ENCODE measurements around the gene AKAP8. TPM values are rescaled to one million over a fixed set of nuclear protein-coding genes. Genes with fewer than 3 reads are reported as not detected.

AKAP8 gene
- total RNA-seq (2014; rRNA removed; shearing (Covaris generic); ENCODE audit: low replicate concordance) = 29.6 and 30.2 TPM in 2 replicates

DNA sequence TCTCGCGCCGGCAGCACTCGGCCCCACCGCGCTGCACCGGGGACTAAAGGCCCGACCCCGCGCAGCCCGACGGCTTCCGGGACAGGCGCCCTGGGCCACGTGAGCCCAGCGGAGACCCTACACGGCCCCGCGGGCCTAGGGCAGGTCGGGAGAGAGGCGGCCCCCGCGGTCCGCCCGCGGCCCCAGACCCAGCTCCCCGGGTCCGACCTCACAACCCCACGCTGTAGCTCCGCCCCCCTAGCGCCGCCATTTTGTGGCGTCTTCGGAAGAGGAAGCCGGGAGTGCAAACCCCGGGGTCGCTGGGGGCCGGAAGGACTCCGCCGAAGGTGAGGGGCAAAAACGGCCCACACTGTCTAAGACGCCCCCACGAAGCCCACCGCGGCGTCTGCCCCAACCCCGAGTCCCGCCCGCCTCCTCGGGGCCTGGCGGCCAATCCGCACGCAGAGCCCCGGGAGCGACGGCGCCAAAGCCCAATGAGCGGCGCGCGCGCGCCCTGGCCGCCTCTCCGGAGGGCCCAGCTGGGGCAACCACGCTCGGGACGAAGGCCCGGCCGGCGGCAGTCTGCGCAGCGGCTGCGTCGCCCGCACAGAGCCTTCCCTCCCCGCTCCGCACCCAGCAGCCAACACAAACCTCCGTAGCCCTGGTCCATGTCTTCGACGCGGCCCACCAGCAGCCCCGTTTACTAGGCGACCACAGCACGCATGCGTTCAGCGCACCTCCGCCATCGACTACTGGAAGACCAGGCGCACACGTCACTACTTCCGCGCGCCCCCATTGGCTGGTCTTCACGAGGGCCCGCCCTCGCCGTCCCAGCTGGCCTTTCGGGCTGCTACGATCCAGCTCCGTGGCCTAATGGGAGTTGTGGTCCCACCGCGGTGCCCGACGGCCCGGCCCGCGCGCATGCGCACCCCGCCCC lies at the start of gene AKAP8:
Gene AKAP8, minus strand, starts transcription at position 705 of the 916 bp plus-strand sequence. Its CDS starts 56 bp downstream, at position 649.
- DNase-seq = peak; percentile 99
- no peaks in the 10 kb centered on the region for H3K27me3 ChIP-seq
- peak within 1 kb of the TSS; percentile 99 for H3K4me3 ChIP-seq
- H3K36me3 ChIP-seq = peaks cover 53% of the 10 kb centered on the region
- H3K9me3 ChIP-seq = no peaks in the 10 kb centered on the region

DNA sequence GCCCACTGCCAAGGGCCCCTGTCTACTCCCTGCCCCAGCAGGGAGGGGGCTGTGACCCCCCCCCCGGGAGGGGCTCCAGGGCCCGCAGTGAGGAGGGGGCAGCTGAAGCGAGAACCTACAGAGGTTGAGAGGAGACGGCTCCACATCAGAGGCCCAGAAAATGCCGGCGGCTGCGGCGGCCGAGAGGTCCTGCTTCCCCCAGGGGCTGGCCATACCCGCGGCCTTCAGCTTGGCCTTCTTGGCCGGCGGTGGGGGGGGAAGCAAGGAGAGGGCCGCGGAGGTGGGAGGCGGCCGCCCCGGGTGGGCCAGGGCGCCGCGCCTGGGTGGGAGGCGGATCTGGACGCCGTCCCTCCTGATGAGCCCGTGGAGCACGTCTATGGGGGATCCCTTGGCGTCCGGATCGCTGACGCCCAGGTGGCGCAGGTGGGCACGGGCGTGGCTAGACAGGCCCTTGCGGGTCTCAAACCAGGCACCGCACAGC lies 48.4 kb upstream of the AKAP8 start:
- H3K4me3 ChIP-seq = no peak overlapping the region
- no peaks in the 10 kb centered on the region for H3K27me3 ChIP-seq
- DNase-seq = no peak
- peaks cover 86% of the 10 kb centered on the region for H3K36me3 ChIP-seq
- H3K9me3 ChIP-seq = peaks cover 10% of the 10 kb centered on the region

DNA sequence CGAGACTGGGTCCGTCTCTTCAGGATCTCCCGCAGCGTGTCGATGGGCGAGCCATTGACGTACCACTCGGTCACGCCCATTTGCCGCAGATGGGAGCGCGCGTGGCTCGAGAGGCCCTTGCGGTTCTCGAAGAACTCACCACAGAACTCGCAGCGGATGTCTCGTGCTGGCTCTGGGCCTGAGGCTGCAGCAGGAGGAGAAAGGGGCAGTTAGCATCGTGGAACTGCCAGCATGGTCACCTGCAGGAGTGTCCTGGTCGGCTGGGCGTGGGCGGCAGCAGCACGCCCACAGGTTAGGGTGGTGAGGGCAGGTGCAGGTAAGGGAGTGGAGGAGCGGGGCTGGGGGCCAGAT lies 47.7 kb upstream of the AKAP8 start:
- Histone ChIP-seq H3K27me3 (no peaks in the 10 kb centered on the region), H3K36me3 (peaks cover 93% of the 10 kb centered on the region), H3K4me3 (no peak overlapping the region), H3K9me3 (peaks cover 10% of the 10 kb centered on the region)
- no peak for DNase-seq

DNA sequence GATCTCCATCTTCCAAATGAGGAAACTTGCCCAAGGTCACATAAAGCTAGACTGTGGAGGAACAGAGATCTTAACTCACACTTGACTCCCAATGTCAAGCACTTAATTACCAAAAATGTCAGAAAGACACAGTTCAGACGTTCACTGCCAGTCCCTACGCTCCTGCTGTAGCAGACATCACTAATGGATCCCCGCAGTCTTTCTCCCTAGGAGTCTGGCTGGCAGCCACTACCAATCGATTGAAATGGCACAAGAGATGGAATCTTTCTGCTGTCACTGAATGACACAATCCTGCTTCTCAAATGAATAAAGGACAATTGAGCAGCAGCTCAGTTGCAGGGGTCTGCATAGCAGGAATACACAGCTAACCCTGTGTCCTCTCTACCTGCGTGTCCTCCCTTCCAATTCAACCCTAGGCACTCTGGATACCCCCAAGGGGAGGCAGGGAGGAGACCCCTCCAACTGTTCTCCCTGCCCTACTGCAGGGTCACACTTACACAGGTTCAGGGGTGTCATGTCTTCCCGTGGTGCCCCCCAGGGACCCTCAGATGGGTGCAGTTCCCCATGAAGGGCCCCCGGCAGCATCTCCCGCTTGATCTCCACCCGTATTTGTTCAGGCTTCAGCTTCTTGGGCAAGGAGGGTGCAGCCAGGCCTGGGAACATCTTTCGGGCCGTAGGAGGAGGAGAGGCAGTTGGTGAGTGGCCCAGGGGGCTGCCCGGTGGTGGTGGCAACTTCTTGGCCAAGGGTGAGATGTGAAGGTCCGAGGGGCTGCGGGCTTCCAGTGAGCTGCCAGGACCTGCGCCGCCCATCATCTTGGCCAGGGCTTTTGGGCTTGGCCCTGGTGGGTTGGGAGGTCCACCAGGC lies 47.1 kb upstream of the AKAP8 start:
- Histone ChIP-seq H3K9me3 (peaks cover 10% of the 10 kb centered on the region), H3K36me3 (peaks cover 90% of the 10 kb centered on the region), H3K27me3 (no peaks in the 10 kb centered on the region), H3K4me3 (no peak overlapping the region)
- no peak for DNase-seq

DNA sequence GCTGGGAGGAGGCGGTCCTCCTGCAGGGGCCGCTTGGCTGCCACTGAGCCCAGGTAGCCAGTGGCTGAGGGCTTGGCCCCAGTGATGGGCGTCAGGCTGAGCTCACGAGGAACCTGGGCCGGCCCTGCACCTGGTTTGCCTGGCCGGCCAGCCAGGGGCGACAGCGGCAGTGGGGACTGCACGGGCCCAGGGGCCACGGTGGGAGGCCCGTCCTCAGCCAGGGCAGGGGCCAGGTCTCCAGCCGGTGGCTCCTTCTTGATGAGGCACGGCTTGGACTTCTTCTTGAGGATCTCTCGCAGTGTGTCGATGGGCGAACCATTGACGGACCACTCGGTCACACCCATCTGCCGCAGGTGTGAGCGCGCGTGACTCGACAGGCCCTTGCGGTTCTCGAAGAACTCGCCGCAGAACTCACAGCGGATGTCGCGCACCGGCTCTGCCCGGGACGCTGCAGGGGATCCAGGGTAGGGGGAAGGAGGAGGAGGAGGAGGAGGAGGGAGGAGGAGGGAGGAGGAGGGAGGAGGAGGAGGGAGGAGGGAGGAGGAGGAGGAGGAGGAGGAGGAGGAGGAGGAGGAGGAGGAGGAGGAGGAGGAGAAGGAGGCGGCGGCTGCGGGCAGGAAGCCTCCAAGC lies 45.8 kb upstream of the AKAP8 start:
- H3K9me3 ChIP-seq = peaks cover 10% of the 10 kb centered on the region
- H3K4me3 ChIP-seq = no peak overlapping the region
- peaks cover 84% of the 10 kb centered on the region for H3K36me3 ChIP-seq
- no peak for DNase-seq
- H3K27me3 ChIP-seq = no peaks in the 10 kb centered on the region

DNA sequence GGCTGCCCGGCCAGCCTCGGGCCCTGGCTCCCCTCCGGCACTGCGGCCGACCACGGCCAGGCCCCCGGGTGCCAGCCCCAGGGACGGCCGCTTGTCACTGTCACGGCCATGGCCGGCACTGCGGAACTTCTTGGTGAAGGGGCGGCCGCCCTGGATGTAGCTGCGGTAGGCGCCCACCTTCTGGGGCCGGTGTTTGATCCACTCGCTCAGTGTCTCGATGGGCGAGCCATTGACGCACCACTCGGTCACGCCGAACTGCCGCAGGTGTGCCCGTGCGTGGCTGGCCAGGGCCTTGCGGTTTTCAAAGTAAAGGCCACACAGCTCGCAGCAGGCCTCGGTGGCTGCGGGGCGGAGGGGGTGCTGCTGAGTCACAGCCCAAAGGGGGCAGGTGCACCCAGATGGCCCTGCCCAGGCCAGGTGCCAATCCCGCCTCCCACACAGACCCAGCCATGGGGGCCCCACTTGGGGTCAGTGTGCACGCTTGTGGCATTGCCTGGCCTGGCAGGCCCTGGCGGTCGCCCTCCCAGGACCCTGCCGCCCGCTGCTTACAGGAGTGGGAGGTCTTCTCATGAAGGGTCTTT lies 45.2 kb upstream of the AKAP8 start:
- H3K4me3 ChIP-seq = no peak overlapping the region
- peaks cover 77% of the 10 kb centered on the region for H3K36me3 ChIP-seq
- DNase-seq = no peak
- no peaks in the 10 kb centered on the region for H3K27me3 ChIP-seq
- peaks cover 10% of the 10 kb centered on the region for H3K9me3 ChIP-seq

DNA sequence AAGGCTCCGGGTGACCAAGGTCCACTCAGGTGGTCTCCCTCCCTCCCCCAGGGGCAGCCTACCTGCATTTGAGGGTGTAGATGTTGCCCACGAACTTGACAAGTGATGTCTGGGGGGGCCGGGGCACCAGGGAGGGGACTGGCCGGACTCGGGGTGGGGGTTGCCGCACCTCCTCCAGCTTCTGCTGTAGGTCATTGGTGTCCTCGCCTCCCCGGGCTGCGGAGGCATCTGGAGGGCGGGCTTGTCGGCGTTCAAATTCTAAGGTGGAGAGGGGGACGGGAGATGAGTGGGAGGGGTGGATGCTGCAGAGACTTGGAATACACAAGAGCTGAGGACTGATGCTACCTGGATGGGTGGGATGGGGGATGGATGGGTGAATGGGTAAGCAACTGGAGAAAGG lies 44.5 kb upstream of the AKAP8 start:
- H3K36me3 ChIP-seq = peaks cover 71% of the 10 kb centered on the region
- H3K9me3 ChIP-seq = peaks cover 10% of the 10 kb centered on the region
- no peak overlapping the region for H3K4me3 ChIP-seq
- no peaks in the 10 kb centered on the region for H3K27me3 ChIP-seq
- no peak for DNase-seq

DNA sequence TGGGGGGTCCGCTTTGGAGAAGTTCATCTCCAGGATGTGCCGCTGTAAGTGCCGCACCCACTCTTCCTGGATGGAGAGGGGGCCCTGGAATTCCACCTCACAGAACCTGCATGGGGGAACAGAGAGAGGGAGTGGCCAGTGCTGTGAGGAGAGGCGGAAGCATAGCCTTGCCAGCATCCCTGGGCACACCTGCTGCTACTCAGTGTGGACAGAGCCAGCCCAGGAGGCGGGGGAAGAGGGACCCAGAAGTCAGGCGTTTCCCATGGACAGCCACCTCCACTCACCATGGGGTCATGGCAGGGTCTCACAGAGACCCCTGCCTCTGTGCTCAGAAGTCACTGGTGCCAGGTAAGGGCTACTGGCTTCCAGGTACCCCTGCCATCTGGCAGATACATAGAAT lies 43.5 kb upstream of the AKAP8 start:
- peaks cover 61% of the 10 kb centered on the region for H3K36me3 ChIP-seq
- DNase-seq = no peak
- H3K9me3 ChIP-seq = peaks cover 10% of the 10 kb centered on the region
- H3K27me3 ChIP-seq = no peaks in the 10 kb centered on the region
- no peak overlapping the region for H3K4me3 ChIP-seq

DNA sequence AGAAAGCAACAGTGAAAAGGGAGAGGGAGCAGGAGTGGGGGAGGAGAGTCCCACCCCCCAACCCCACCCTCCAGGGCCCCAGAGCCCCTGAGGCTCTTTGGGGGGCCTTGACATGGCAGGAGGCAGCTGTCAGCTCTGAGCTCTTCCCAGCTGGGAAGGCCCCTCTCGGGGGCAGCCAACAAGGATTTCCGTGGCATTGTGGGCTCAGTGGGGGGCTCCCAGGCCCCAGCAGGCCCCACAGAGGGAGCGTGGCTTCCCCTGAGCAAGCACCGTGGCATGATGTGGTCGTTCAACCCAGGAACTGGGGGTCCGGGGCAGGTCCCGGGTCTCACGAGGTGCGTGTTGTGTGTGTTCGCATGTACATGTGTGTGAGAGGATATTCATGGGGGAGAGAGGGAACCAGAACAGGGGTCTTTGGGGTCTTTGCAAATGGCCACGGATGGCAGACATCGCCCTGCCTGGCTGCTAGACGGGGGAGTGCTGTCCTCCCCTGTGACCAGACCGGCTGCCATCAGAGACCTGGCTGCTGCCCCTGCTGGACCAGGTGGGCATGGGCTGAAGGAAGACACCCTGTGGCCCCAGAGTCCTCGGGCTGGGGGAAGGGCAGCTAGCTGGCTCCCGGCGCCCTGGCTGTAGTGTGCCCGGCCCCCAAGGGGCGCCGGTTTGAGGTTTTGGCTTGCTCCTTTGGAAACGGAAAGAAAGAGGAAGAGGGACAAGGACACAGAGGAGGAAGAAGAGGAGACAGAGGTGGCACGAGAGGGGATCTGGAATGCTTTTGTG lies 42.9 kb upstream of the AKAP8 start:
- H3K4me3 ChIP-seq = no peak overlapping the region
- H3K36me3 ChIP-seq = peaks cover 57% of the 10 kb centered on the region
- H3K27me3 ChIP-seq = no peaks in the 10 kb centered on the region
- H3K9me3 ChIP-seq = peaks cover 10% of the 10 kb centered on the region
- DNase-seq = no peak

DNA sequence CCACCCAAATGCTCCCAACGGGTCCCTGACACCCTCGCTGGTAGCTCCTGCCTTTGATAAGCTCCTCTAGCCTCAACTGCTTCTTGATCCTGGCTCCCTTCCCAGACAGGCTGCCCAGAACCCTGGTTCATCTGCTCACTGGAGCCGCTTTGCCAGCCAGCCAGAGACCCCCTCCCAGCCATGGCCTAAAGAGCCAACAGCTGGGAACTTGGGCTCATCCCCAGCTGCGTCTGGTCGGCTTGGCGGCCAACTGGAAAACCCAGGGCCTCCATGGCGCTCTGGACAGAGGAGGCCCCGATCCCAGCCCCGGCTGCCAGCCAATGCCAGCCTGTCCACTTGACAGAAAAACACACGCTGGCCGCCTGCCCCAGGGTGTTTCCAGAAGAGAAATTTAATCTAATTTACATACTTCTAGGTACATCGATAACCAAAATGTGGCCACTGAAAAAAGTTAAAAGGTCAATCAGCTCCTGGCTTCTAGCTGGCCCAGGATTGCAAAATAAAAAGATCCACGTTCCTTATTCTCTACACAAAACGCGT lies 42.2 kb upstream of the AKAP8 start:
- Histone ChIP-seq H3K9me3 (peaks cover 10% of the 10 kb centered on the region), H3K4me3 (no peak overlapping the region), H3K36me3 (peaks cover 57% of the 10 kb centered on the region), H3K27me3 (no peaks in the 10 kb centered on the region)
- DNase-seq = peak; percentile 91

DNA sequence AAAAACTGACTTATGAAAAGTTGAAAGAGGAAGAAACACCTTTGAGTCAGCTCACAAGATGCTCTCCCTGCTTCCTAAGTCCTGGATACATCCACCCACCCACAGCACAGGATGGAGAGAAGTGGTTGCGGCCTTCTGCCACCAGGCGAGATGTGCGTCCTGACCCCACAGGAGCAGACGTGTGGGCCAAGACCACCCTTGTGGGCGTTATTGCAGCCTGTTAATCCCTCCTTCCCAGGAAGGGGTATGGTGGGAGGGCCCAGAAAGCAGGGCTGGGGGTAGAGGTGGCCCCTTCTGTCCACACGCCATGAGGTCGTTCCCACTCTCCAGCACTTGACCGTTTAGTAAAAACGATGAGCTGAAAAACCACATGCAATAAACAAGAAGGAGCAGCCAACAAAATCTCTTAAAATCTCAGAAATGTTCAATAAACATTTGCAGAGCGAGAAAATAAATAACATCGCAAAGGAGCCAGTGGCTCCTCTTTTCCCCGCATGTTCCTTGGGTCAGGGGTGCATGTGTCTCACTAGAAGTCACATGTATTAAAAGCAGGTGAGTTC lies 41.6 kb upstream of the AKAP8 start:
- no peak for DNase-seq

DNA sequence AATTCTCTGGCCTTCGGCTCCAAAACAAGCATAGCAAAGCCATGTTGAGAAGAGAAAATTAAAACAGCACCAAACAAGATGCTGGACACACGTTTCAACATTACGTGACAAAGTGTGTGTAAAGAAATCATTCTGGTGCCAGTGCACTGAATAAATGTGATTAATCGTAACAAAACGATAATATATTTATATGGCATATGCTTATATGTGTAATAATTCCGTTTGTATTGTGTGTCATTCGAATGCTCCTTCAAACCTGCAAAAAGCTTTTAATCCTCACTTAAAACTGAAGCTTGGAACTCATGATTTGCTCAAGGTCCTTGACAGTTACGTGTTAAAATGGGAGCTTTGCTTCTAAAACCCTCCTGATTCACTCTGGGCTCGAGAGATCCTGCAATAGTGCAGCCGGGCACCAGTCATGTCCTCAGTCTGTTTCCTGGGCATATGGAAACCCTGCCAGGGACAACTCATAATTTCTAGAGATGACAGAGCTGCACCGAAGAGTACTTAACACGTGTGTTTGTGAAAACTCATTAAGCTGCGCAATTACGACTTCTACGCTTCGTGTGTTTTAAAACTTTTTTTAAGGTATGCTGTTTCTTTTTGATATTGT lies 39.9 kb upstream of the AKAP8 start:
- Histone ChIP-seq H3K27me3 (no peaks in the 10 kb centered on the region), H3K36me3 (peaks cover 59% of the 10 kb centered on the region), H3K4me3 (peak overlapping the region; percentile 90), H3K9me3 (peaks cover 10% of the 10 kb centered on the region)
- peak; percentile 68 for DNase-seq

More for the DNA sequence above, 41.6 kb upstream of the AKAP8 start:
- H3K36me3 ChIP-seq = peaks cover 57% of the 10 kb centered on the region
- H3K27me3 ChIP-seq = no peaks in the 10 kb centered on the region
- peaks cover 10% of the 10 kb centered on the region for H3K9me3 ChIP-seq
- no peak overlapping the region for H3K4me3 ChIP-seq

DNA sequence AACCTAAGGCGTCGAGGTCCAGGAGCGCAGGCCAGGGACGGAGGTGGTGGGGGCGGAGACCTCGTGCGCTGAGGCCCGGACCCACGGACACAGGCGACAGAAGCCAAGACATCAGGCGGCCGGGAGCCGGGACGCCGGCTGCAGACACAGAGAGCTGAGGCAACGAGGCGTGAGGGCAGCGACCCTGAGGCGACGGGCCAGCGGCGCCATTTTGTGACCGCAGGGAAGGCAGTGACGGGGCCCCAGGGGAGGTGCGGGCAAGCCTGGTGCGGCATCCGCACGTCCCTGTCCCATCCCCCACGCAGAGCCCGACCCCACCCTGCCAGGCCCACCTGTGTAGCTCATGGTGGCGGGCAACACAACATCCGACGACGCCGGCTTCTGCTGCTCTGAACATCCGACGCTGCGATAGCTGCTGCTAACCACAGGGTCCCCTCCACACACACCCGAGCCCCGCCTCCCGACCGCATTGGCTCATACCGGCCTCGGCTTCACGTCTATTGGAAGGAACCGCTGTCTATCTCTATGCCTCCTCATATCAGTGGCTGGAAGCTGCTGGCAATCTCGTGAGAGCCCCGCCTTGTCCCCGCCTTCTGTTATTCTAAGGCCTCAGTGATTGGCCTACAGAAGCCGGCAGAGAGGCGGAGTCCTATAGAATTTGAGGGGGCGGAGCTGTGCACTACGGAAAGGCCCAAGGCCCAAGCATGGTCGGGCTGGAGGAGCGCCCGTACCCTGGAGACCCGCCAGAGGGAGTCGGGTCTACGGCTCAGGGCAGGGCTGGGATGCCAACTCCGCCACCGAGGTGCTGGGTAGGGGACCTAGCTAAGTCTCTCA lies 39.2 kb upstream of the AKAP8 start, which contains the start of gene AKAP8L:
Gene AKAP8L, minus strand, starts transcription at position 410 of the 834 bp plus-strand sequence. Its CDS starts 65 bp downstream, at position 345.
- H3K36me3 ChIP-seq = peaks cover 54% of the 10 kb centered on the region
- H3K9me3 ChIP-seq = peaks cover 8% of the 10 kb centered on the region
- peak within 1 kb of the TSS; percentile 90 for H3K4me3 ChIP-seq
- no peaks in the 10 kb centered on the region for H3K27me3 ChIP-seq
- DNase-seq = peak; percentile 100

DNA sequence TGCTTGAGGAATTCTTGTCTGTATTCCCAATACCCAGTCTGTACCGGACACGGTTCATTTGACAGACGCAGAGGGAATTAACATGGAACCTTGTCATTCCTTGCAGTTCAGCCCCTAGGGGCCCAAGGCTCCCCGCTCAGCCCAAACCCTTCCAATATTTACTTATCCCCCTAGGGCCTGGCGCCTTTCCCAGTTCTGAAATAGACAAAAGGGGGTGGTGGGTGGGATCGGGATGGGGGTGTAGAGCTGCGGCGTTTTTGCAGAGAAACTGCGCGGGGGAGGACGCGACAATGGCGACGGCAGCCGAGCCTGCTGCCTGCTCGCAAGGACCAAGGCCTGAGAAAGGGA lies 38.6 kb upstream of the AKAP8 start:
- no peaks in the 10 kb centered on the region for H3K27me3 ChIP-seq
- peaks cover 2% of the 10 kb centered on the region for H3K9me3 ChIP-seq
- DNase-seq = peak; percentile 56
- peak overlapping the region; percentile 90 for H3K4me3 ChIP-seq
- H3K36me3 ChIP-seq = peaks cover 53% of the 10 kb centered on the region

Data from MG63 (cell line).